Stimulated activated naive CD4-positive, alpha-beta T cell treated with Interleukin-2 at 50 U/mL for 16 hours (primary cell): ENCODE measurements around the gene JCHAIN.
"Not testable (repeated sequence)": the region's sequence is repeated elsewhere in the genome, so short reads cannot be mapped to it uniquely, and the experiment has no call there.

Experiments used
- DNase-seq: peaks from one replicate; lab custom pipeline; 2025; lab: John Stamatoyannopoulos, UW

Gene JCHAIN

GRCh38 chr4:70688795-70689231, 22.5 kb upstream of the JCHAIN start:
- peak; percentile 41 for DNase-seq

GRCh38 chr4:70687821-70688794, 21.8 kb upstream of the JCHAIN start, which contains the start of gene UTP3:
Gene UTP3 (plus strand): TSS chr4:70688532. CDS start chr4:70688678, 146 bp downstream.
- peak; percentile 94 for DNase-seq

DNA sequence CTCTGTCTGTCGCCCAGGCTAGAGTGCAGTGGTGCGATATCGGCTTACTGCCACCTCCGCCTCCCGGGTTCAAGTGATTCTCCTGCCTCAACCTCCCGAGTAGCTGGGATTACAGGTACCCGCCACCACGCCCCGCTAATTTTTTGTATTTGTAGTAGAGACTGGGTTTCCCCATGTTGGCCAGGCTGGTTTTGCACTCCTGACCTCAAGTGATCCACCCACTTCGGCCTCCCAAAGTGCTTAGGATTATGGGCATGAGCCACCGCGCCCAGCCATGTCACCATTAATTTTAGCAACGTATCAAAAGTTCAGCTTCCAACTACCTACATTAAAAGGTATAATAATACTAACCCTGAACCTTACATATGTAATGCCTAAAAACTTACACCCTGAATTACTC, 21.1 kb upstream of the JCHAIN start:
- DNase-seq, result peak; percentile 20

DNA sequence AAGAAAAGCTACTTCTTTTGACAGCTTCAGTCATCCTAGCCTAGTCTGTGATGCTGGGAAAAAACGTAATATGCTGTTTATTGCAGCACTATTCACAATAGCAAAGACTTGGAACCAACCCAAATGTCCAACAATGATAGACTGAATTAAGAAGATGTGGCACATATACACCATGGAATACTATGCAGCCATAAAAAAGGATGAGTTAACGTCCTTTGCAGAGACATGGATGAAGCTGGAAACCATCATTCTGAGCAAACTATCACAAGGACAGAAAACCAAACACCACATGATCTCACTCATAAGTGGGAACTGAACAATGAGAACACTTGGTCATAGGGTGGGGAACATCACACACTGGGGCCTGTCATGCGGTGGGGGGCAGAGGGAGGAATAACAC, 15.8 kb upstream of the JCHAIN start:
- DNase-seq, result not testable (repeated sequence)

DNA sequence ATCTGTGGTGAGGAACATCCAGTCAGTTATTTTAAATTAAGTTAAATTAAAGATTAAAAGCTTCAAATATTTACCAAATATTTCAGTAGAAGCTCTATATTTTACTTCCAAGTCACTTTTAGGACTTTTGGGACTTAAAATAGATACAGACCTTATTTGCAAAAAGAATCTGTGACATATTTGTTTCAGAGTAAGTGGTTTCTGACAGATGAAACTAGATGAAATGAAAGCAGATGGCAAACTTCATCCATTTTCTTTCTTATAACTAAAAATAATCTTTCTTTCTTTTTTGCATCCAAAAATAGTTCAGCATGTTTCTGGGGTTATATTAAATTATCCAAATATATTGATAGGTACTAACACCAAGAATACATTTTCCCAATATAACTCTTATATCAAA, 15.4 kb upstream of the JCHAIN start:
- no peak for DNase-seq

- DNase-seq, result no peak
Observed at GRCh38 chr4:70680934-70681333, 14.6 kb upstream of the JCHAIN start.

DNA sequence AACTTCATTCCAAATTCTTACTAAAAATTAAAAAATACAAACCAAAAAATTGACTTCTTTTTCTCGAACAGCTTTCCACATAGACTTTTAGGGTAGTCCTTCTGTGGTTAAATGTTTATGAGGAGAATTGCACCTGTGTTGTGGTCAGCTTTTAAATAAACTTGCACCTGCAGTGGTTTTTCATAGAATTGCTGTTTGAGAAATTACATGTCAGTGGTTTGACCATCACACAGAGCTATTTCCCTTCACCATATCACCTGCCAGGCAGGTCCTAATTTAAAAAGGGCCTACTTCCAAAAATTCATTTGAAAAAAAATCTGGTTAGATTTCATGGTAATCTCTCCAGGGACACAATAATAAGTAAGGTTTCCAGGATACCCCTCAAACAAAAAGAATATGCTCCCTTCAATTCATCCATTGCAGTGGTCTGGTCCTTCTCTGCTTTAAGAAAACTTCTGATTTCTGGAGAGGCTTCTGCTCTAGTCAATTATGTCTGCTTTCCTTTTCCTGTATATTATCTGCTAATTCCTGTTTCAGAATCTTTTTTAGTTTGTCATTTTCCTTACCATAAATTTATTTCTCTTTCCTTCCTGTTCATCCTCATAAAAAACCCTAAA, 12.2 kb upstream of the JCHAIN start:
- no peak for DNase-seq

DNA sequence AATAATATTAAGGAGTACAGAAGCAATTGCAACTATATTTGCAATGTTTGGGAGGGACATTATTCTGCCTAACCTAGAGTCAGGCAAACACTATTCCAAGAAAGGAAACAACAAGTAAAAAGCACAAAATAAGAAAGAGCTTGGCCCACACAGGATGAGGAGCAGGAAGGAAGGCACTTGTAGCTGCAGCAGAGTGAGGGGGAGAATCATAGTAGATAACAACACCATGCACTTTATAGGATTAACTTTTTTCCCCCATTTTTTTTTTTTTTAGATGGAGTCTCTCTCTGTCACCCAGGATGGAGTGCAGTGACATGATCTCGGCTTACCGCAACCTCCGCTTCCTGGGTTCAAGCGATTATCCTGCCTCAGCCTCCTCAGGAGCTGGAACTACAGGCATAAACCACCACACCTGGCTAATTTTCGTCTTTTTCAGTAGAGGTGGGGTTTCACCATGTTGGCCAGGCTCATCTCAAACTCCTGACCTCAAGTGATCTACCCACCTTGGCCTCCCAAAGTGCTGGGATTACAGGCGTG, 10.3 kb upstream of the JCHAIN start:
- no peak for DNase-seq

DNA sequence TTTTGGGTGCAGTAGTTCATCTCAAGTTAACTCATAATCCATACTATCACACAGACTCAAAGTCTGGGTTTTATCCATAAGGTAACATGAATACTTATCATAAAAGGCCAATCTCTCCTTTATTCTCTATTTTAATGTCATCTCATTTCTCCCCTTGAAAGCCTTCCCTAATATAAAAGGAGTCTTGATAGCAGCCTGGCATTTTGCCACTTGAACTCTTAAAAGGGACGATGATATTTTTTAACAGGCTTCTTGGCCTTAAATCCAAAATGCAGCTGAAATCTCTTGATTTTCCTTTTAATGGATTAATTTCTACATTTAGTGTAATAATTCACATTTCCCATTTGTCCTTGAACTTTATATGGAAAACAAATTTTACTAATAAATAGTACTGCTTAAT, 8.4 kb upstream of the JCHAIN start:
- no peak for DNase-seq

- DNase-seq, result no peak
Observed at GRCh38 chr4:70674191-70674590, 7.9 kb upstream of the JCHAIN start.

- no peak for DNase-seq
Observed at GRCh38 chr4:70671091-70671490, 4.8 kb upstream of the JCHAIN start.

- no peak for DNase-seq
Observed at GRCh38 chr4:70670332-70671014, 4.2 kb upstream of the JCHAIN start.

GRCh38 chr4:70667740-70668535, 1.6 kb upstream of the JCHAIN start:
- no peak for DNase-seq

DNA sequence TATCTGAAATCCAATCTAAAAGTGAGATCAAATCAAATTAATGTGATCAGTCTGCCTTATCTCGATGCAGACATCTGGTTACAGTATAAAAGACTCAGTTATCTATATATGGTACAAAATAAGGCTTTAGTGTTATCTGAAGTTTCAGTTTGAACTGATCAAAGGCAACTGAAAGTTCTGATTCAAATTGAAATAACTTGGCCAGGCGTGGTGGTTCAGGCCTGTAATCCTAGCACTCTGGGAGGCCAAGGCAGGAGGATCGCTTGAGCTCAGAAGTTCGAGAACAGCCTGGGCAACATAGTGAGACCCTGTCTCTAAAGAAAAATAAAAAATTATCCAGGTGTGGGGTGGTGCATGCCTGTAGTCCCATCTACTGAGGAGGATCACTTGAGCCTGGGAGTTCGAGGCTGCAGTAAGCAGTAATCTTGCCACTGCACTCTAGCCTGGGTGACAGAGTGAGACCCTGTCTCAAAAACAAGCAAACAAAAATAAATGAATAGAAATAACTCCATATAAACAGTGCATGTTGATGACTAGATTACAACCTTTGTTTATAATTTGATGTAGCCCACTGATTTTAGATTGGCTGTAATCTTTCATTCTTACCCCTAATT, 4.9 kb downstream of the JCHAIN start:
- DNase-seq, result not testable (repeated sequence)

GRCh38 chr4:70660106-70660505, 6.2 kb downstream of the JCHAIN start:
- no peak for DNase-seq

- DNase-seq, result no peak
Observed at GRCh38 chr4:70658418-70658817, 7.9 kb downstream of the JCHAIN start.

DNA sequence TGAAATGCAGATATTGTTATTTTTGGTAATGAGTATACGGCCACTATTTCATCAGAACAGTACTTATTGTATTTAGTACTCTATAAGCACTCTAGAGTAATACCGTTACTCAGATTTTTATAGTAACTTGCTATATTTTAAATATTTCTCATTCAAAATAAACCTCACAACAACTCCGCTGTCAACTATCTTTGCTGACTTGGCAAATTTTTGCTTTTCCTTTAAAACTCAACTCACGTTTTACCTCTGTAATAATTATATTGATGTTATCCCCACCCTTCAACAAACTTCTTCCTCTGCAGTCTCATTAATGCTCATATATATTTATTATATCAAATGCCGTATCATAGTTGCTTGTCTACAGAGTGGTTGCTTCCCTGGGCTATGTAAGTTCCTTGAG, 9.0 kb downstream of the JCHAIN start:
- DNase-seq, result no peak

DNA sequence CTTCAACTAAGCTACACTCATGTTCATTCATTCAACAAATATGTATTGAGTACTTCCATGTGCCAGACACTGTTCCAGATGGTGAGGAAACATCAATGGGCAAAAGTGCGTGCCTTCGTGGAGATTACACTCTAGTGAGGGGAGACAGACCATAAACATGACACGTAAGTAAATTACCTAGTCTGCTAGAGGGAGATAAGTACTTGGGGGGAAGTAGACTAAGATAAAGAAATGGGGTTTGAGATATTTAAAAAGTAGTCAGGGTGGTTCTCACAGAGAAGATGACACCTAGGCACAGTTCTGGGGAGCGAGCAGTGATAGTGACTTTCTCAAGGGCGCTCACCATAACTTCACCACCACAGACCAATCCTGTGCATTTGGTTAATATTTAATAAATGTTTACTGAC, 11.7 kb downstream of the JCHAIN start:
- no peak for DNase-seq

DNA sequence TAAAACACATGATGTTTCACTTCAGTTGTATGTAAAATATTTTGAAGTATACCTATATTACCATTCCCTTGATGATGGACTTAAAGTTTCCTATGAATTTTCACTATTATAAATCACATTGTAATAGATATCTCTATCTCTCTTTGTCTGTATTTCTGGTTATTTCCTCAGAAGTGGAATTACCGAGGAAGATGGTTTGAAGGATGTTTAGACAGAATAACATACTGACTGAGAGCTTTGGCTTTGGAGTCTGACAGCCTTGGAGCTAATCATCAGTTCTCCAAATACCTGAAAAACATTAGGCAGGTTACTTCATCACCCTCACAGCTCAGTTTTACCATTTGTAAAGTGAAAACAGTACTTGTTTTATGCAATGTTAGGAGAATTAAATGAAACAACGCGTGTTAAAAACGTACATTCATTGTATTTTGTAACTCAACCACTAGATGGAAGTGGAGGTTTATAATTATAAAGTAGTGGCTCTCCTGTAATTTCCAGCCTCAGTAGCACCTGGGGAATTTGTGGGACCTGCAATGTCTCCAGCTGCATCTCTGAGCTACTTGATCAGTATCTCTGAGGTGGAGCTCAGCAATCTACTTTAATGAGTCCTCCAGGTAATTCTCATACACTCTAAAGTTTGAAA, 14.3 kb downstream of the JCHAIN start:
- DNase-seq, result no peak

GRCh38 chr4:70650741-70651140, 15.6 kb downstream of the JCHAIN start:
- not testable (repeated sequence) for DNase-seq

DNA sequence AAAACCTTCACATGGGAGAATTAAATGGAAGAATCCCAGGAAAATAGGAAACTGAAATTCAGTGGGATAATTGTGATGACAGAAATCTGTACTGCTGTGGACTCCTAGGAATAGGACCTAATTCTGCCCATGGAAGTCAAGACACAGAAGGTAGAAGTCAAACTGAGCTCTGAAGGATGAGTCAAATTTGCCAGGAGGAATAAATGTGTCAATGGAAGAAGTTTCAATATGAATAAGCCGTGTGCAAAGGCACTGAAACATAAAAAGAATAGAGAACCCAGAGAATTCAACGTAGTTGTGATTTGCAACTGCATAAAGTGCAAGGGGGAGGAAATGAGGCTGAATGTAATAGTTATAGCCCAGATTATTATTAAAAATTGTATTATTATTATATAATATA, 26.1 kb downstream of the JCHAIN start:
- no peak for DNase-seq
